Measurements from ENCODE around the gene VPS39. TPM values are rescaled to one million over a fixed set of nuclear protein-coding genes. Genes with fewer than 3 reads are reported as not detected.

VPS39 gene
- total and polyA plus RNA-seq, 2 of the 8 experiments (the other 6 are each of a cell fraction or from before 2014, with no cell fraction given), result 34.4 to 36.6 TPM

DNA sequence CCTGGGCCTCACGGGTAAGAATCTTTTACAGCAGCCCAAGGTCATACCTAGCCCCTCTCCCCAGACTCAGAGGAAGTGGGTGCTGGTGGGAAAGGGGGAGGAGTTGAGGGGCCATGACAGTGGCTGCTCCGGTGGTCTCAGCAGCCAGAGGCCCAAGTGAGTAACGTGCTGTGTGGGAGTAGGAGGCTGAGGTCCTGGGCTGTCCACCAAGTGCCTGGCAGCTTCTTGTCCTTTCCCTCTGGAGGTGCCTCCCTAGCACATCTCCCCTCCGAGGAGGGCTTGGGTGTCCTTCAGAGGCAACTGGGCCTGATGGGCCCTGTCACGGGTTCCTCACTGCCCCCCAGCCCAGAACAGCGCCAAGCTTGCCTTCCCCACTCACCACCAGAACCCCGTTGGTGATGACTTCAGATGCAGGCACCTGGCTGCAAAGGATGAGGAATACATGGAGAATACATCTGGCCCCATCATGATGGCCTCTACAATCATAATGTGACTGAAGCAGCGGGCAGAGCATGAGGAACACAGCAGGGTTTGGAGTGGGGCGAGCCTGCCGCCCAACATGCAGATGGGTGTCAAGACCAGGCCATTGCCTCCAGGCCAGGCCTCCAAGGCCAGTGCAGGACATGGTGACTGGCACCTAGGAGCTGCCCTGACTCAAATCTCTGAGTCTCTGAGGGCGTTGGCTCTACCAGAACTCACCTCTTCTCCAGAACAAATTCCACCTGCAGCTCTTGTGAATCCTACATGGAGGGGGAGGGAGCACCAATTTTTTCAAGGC lies 55.0 kb downstream of the VPS39 start:
- Histone ChIP-seq H2BK5ac (ENCODE audit: low read depth, low read length) (no peak overlapping the region), H3K27me3 (replicated peaks in 1 of 4; ENCODE audit: control insufficient read depth in 3 of 4, extremely low read depth in 1 of 4, insufficient read depth in 3 of 4, low read length in 3 of 4) (no peaks in the 10 kb centered on the region), H2BK120ac (replicated peaks; ENCODE audit: low read depth, low read length) (no peak overlapping the region), H2BK12ac (ENCODE audit: low read depth, low read length) (no peak overlapping the region), H3K9ac (replicated peaks in 1 of 4; ENCODE audit: extremely low read depth in 1 of 4, low read depth in 3 of 4, low read length in 3 of 4) (no peak overlapping the region), H3K79me2 (ENCODE audit: control insufficient read depth in 1 of 2, insufficient read depth in 2 of 2, low read length in 2 of 2) (no peaks in the 10 kb centered on the region), H3K14ac (ENCODE audit: insufficient read length) (no peak overlapping the region), H3K79me1 (ENCODE audit: low read depth, low read length) (no peaks in the 10 kb centered on the region), H3K4me1 (replicated peaks in 1 of 4; ENCODE audit: control insufficient read depth in 3 of 4, insufficient read depth in 4 of 4, low read length in 3 of 4) (peaks cover 0 to 3% (median 0%) of the 10 kb centered on the region in 4 experiments; a peak in 1 of 7 replicates), H4K91ac (replicated peaks; ENCODE audit: insufficient read length, low read length) (no peak overlapping the region), H4K5ac (ENCODE audit: insufficient read length, low read depth, low read length) (no peak overlapping the region), H2BK20ac (ENCODE audit: low read length) (no peak overlapping the region), H3K36me3 (ENCODE audit: control insufficient read depth in 2 of 4, insufficient read depth in 4 of 4, low read length in 3 of 4) (no peaks in the 10 kb centered on the region), H3K9me3 (ENCODE audit: insufficient read depth in 2 of 2, low read depth in 1 of 2, low read length in 1 of 2) (no peaks in the 10 kb centered on the region), H2BK15ac (ENCODE audit: low read length) (no peak overlapping the region), H3K23me2 (ENCODE audit: low read depth, low read length) (no peaks in the 10 kb centered on the region), H3K27ac (ENCODE audit: low read depth, low read length) (no peak overlapping the region), H4K20me1 (replicated peaks in 1 of 2; ENCODE audit: control insufficient read depth in 1 of 2, insufficient read depth in 2 of 2, low read length in 2 of 2) (peaks cover 0 to 6% of the 10 kb centered on the region in 2 experiments), H3K23ac (ENCODE audit: insufficient read length) (no peak overlapping the region), H2AFZ (ENCODE audit: low read length) (no peak overlapping the region), H2AK5ac (ENCODE audit: low read depth, low read length) (no peak overlapping the region), H3K56ac (replicated peaks; ENCODE audit: insufficient read length, low read depth, low read length) (no peak overlapping the region), H3K4me2 (ENCODE audit: insufficient read depth in 1 of 2, low read depth in 2 of 2, low read length in 2 of 2) (no peak overlapping the region), H4K8ac (ENCODE audit: extremely low read depth, insufficient read depth, low read length) (no peak overlapping the region), H3K18ac (ENCODE audit: extremely low read depth, low read length) (no peak overlapping the region), H3K4me3 (ENCODE audit: extremely low read depth in 1 of 4, insufficient read depth in 2 of 4, low read depth in 3 of 4, low read length in 4 of 4) (no peak overlapping the region), H3K4ac (replicated peaks; ENCODE audit: insufficient read length, low read depth, low read length) (peak overlapping the region; percentile 35)
- 89% methylated on average over 8 of the region's 11 CpGs; no CpG with 5 or more reads in 1 of the 2 experiments for WGBS, 2 experiments (ENCODE audit: extremely low coverage in 1 of 2, insufficient coverage in 1 of 2, insufficient read length in 1 of 2, insufficient replicate concordance in 2 of 2, low coverage in 1 of 2, low lambda C conversion rate in 2 of 2, missing lambda C conversion rate in 1 of 2)
- POLR2A ChIA-PET (ENCODE audit: partially characterized antibody), result interaction anchor here (0.7 kb wide), 1 partner anchor 8 kb away, joined by 3 read pairs; no protein-coding TSS in a partner anchor
- DNase-seq (ENCODE audit: low read depth in 1 of 2, low spot score in 2 of 2) (no peak), FAIRE-seq (no peak)
- CTCF ChIA-PET (ENCODE audit: partially characterized antibody), result interaction anchor here (0.8 to 1.8 kb wide), 7 partner anchors 7 to 115 kb away, joined by 3 to 12 read pairs (median 4); no protein-coding TSS in a partner anchor
- no peak for TF ChIP-seq CHD2 (IDR thresholded peaks at IDR 0.05; ENCODE audit: low read length)
- TF ChIP-seq BRCA1 (IDR thresholded peaks at IDR 0.05; ENCODE audit: low read depth, low read length), result no peak
- TF ChIP-seq CTBP2 (IDR thresholded peaks at IDR 0.05; ENCODE audit: borderline replicate concordance, insufficient read depth, insufficient read length, low read length), result no peak
- TF ChIP-seq MAFK (IDR thresholded peaks at IDR 0.05; ENCODE audit: low read depth, low read length), result no peak
- TF ChIP-seq CBX5 (IDR thresholded peaks at IDR 0.05; ENCODE audit: low read depth, low read length), result no peak
- no peak for TF ChIP-seq SUZ12 (IDR thresholded peaks at IDR 0.05; ENCODE audit: low read length)
- no peak for TF ChIP-seq HDAC2 (IDR thresholded peaks at IDR 0.05; ENCODE audit: borderline replicate concordance in 1 of 2, low read depth in 2 of 2, low read length in 2 of 2)
- TF ChIP-seq SIRT6 (IDR thresholded peaks at IDR 0.05; ENCODE audit: low read length), result no peak
- no peak for TF ChIP-seq RAD21 (IDR thresholded peaks at IDR 0.05 in 1 of 2, conservative IDR thresholded peaks at IDR 0.05 in 1 of 2; ENCODE audit: low read depth in 2 of 2, low read length in 2 of 2)
